ENCODE data around the gene ZBTB16.

The ZBTB16 gene

GRCh38 chr11:114192841-114193389 lies 133.4 kb downstream of the ZBTB16 start:
- DNase-seq, result no peak

GRCh38 chr11:114193730-114194679 lies 134.5 kb downstream of the ZBTB16 start:
- no peak for DNase-seq

GRCh38 chr11:114194702-114195101 lies 135.2 kb downstream of the ZBTB16 start:
- no peak for DNase-seq

- DNase-seq, result no peak
Measured at GRCh38 chr11:114195151-114195550, 135.6 kb downstream of the ZBTB16 start.

GRCh38 chr11:114195981-114196731 lies 136.6 kb downstream of the ZBTB16 start:
- no peak for DNase-seq

- no peak for DNase-seq
Measured at GRCh38 chr11:114196997-114197703, 137.6 kb downstream of the ZBTB16 start.

- no peak for DNase-seq
Measured at GRCh38 chr11:114197799-114198500, 138.4 kb downstream of the ZBTB16 start.

GRCh38 chr11:114199051-114199450 lies 139.5 kb downstream of the ZBTB16 start:
- DNase-seq, result no peak

GRCh38 chr11:114200351-114201133 lies 141.0 kb downstream of the ZBTB16 start:
- peak; percentile 6 for DNase-seq

- no peak for DNase-seq
Measured at GRCh38 chr11:114201219-114201618, 141.7 kb downstream of the ZBTB16 start.

GRCh38 chr11:114202011-114202609 lies 142.6 kb downstream of the ZBTB16 start:
- DNase-seq, result no peak

GRCh38 chr11:114207096-114207495 lies 147.6 kb downstream of the ZBTB16 start:
- no peak for DNase-seq

GRCh38 chr11:114208377-114208776 lies 148.9 kb downstream of the ZBTB16 start:
- DNase-seq, result no peak

- no peak for DNase-seq
Measured at GRCh38 chr11:114209343-114209742, 149.8 kb downstream of the ZBTB16 start.

- DNase-seq, result no peak
Measured at GRCh38 chr11:114209904-114210303, 150.4 kb downstream of the ZBTB16 start.

- no peak for DNase-seq
Measured at GRCh38 chr11:114211444-114212121, 152.1 kb downstream of the ZBTB16 start.

- DNase-seq, result no peak
Measured at GRCh38 chr11:114213622-114214021, 154.1 kb downstream of the ZBTB16 start.

GRCh38 chr11:114215428-114215827 lies 155.9 kb downstream of the ZBTB16 start:
- DNase-seq, result no peak

- DNase-seq, result no peak
Measured at GRCh38 chr11:114215871-114216795, 156.6 kb downstream of the ZBTB16 start.
